Measurements from ENCODE around the gene AMN.
A peak's percentile ranks its signal among the peaks of the same experiment; 100 is the strongest.

The AMN gene

GRCh38 chr14:102929241-102930137, 7.0 kb downstream of the AMN start:
- DNase-seq, result no peak

- DNase-seq, result no peak
These were observed 7.8 kb downstream of the AMN start for GRCh38 chr14:102930138-102930752.

GRCh38 chr14:102930753-102931579, 8.5 kb downstream of the AMN start:
- peak; percentile 30 for DNase-seq

- no peak for DNase-seq
These were observed 9.3 kb downstream of the AMN start for GRCh38 chr14:102931580-102932285.

GRCh38 chr14:102932484-102933248, 10.2 kb downstream of the AMN start:
- no peak for DNase-seq

GRCh38 chr14:102933618-102934231, 11.3 kb downstream of the AMN start:
- DNase-seq, result no peak

GRCh38 chr14:102935756-102936155, 13.3 kb downstream of the AMN start:
- no peak for DNase-seq

GRCh38 chr14:102937331-102938175, 15.1 kb downstream of the AMN start:
- no peak for DNase-seq

- DNase-seq, result no peak
These were observed 15.7 kb downstream of the AMN start for GRCh38 chr14:102938191-102938590.

- DNase-seq, result no peak
These were observed 16.9 kb downstream of the AMN start for GRCh38 chr14:102939329-102939728.

- no peak for DNase-seq
These were observed 17.5 kb downstream of the AMN start for GRCh38 chr14:102939820-102940561.

- DNase-seq, result no peak
These were observed 18.4 kb downstream of the AMN start for GRCh38 chr14:102940729-102941362.

- no peak for DNase-seq
These were observed 19.1 kb downstream of the AMN start for GRCh38 chr14:102941419-102942011.

- DNase-seq, result no peak
These were observed 19.6 kb downstream of the AMN start for GRCh38 chr14:102942069-102942468.

- no peak for DNase-seq
These were observed 21.0 kb downstream of the AMN start for GRCh38 chr14:102943454-102943853.

- DNase-seq, result no peak
These were observed 21.5 kb downstream of the AMN start for GRCh38 chr14:102943979-102944378.

GRCh38 chr14:102944448-102945330, 22.2 kb downstream of the AMN start:
- no peak for DNase-seq

Data from fibroblast of skin of right biceps (primary cell).